Measurements from ENCODE around the gene MLLT3.

GRCh38 chr9:20529837-20530236 lies 92.5 kb downstream of the MLLT3 start:
- TF ChIP-seq, protein P1, sequence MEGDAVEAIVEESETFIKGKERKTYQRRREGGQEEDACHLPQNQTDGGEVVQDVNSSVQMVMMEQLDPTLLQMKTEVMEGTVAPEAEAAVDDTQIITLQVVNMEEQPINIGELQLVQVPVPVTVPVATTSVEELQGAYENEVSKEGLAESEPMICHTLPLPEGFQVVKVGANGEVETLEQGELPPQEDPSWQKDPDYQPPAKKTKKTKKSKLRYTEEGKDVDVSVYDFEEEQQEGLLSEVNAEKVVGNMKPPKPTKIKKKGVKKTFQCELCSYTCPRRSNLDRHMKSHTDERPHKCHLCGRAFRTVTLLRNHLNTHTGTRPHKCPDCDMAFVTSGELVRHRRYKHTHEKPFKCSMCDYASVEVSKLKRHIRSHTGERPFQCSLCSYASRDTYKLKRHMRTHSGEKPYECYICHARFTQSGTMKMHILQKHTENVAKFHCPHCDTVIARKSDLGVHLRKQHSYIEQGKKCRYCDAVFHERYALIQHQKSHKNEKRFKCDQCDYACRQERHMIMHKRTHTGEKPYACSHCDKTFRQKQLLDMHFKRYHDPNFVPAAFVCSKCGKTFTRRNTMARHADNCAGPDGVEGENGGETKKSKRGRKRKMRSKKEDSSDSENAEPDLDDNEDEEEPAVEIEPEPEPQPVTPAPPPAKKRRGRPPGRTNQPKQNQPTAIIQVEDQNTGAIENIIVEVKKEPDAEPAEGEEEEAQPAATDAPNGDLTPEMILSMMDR (IDR thresholded peaks at IDR 0.05), result no peak
- TF ChIP-seq POLR2A (IDR thresholded peaks at IDR 0.05) (no peak), POLR2AphosphoS5 (IDR thresholded peaks at IDR 0.05; ENCODE audit: insufficient read depth in 1 of 2, low read depth in 1 of 2) (no peak)

All from vagina (tissue), 2 donors.